8988T (cell line): ENCODE data around the gene CALCOCO1.
"Not testable (repeated sequence)": the region's sequence is repeated elsewhere in the genome, so short reads cannot be mapped to it uniquely, and the experiment has no call there.

ENCODE experiments used
- DNase-seq: peaks from one replicate; pipeline ENCODE4 v3.0.0; 2011

Gene CALCOCO1

DNA sequence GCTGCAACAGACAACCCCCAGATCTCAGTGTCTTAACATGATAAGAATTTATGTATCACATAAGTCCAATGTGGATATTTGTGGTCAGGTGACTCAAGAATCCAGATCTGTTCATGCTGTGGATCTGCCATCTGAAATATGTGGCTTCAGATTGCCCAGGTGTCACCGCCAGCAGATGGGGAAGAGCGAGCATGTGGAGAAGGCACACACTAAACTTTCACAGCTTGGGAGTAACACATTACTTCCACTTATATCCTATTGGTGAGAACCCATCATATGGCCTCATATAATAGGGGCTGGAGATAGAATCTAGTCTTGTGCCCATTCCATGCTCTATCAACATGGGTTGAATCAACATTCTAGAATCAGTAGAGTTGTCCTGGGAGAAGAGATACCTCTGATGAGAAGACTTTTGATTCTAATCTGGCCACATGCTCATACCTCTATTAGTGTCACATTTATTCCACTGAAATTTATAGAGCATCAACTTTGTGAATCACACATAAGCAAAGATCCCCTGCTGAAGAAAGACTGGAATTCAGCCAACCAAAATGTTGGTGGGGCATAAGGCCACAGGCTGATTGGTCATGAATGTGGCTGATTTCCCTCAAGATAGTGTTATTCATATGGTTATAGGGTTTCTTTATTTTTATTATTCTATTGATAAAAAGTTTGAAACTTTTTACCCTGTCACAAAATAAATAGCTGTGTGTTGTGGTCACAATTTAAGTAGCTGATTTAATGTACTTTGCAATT is 6.0 kb upstream of the CALCOCO1 start:
- no peak for DNase-seq

DNA sequence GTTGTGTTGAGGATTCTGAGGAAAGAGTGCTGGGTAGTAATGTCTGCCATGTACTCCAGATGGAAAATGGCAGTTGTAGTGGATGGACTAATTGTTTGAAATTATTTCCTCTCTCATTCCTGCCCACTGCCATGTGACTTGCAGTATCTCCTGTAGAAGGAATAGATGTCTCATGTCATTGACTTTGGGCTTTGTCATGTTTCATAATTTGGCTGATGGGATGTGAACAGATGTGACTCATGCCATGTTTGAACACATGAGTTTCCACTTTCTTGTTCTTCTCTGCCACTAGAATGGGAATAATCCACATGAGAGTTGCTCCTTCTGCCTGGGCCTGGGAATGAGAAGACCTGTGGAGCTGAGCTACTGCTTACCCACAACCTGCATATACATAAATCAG is 2.4 kb upstream of the CALCOCO1 start:
- DNase-seq: no peak

DNA sequence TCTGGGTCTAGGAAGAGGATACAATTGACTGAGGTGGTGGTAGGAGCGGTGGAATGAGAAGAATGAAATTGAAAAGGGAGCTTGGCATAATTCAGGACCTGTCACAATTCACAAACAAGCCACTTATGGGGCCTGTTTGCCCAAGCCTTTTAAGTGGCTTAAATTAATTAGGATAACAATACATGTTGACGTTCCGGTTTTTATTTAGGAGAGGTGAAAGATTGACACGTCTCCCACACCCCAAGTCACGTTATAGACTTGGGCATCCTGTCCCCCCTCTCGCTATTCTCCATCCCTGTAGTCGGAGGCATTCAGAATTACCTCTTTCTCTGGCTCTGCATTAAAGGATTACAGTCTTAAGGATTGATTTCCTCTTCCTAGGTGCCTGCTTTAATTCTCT is 954 bp upstream of the CALCOCO1 start:
- no peak for DNase-seq

DNA sequence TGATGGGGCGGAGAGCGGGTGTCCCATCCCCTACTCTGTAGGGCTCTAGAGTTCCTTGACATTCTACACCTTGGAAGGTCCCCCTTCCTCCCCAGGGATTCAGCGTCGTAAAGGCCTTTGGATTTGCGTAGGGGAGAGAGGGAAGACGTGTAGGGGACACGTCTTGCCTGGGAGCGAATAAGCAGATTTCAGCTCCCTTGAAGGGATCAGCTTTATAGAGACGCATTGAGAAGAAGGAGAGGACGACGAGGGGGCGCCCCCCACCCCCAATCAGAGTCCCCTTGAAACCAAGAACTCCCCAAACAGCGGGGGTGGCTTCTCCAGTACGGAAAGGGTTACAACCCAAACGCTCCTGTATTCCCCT is 324 bp downstream of the CALCOCO1 start:
- DNase-seq: no peak

DNA sequence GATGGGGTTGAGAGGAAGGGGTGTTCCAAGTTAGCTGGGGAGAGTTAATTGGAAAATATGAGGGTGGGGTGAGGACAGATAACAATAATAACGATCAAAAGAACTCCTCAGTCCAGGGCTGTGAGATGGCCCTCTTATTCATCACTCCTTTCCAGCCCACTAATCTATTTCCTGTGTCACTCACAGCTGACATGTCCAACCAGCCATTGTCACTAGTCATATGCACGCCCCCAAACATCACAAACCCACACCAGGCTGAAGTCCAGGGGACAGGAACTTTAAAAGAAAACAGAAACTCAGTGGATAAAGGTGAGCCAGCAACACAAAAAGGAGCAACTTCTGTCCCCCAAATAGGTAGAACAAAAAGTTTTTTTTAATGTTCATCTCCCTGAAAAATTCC is 911 bp downstream of the CALCOCO1 start:
- DNase-seq: no peak

DNA sequence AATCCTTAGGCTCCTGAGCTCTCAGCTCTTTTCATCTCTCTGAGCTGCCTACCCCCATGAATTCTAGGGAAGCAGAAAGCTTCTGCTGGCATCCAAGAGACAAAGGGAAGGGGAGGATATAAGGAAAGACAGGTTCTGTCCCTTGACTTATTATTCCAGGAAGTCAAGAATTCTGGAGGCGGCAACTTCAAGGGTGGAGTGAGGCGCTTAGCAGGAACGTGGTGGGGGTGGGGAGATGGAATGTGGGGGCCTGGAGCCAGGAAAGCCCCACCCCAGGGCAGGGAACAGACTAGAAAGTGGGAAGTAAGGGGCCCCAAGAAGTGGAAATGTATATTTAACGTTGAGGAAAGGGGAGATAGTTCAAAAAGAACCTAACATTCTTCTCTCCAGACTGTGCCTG is 1.4 kb downstream of the CALCOCO1 start:
- no peak for DNase-seq

DNA sequence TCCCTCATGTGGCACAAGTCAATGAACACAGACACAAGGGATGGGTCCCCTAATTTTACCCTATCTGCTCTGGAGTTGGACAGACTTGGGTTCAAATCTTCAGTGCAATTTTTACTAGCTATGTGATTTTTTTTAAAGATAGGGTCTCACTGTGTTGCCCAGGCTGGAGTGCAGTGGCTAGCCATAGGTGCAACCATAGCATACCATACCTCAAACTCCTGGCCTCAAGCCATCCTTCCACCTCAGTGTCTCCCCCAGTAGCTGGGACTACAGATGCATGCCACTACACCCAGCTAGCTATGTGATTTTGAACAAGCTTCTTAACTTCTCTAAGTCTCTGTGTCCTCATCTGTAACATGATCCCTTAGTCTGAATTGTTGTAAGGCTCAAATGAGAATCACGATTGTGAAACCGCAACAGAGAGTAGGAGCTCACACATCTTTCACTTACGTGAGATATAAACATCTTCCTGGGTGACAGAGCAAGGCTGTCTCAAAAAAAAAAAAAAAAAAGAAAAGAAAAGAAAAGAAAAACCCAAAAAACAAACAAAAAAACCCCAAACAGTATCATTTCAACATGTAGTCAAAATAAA is 4.7 kb downstream of the CALCOCO1 start:
- DNase-seq: no peak

DNA sequence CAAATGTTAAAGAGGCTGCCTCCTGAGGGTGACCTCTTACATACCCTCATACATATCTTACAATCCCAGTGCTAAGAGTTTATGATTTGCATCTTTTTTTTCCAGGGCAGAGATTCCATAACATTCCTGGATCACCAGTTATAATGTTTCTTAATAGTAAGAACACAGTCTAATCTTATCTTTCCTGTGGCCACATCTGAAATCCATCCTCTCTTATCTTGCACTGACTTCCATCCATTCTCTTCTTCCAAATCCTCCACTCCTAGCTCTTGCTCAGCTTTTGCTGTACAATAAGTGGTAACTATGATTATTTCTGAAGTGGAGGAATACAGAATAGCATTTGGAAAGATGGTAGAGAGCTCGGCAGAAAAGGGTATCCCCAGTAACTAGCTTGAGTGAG is 6.3 kb downstream of the CALCOCO1 start:
- no peak for DNase-seq

DNA sequence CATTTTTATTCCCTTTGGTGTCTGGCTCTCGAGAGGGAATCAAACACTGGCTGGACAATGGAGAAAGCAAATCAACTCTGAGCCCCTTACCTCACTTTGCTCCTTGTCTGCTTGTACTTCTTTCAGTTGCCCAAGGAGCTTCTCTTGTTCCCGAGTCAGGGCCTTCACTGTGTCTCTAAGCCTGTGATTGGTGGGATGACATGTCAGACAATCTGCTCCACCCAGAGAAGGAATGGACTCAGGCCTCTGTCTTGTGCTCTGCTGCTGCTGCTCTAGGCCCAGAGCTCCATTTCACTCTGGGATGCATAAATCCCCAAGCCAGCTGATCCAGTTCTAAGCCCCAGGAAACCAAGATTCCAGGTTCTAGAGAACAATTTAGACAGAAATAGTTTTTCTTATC is 7.6 kb downstream of the CALCOCO1 start:
- no peak for DNase-seq

DNA sequence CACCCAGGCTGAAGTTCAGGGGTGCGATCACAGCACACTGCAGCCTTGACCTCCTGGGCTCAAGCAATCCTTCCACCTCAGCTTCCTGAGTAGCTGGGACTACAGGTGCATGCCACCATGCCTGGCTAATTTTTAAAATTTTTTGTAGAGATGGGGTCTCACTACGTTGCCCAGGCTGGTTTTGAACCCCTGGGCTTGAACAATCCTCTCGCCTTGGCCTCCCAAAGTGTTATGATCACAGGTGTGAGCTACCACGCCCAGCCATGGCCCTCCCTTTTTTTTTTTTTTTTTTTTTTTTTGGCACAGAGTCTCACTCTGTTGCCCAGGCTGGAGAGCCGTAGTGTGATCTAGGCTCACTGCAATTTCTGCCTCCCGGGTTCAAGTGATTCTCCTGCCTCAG is 8.7 kb downstream of the CALCOCO1 start:
- DNase-seq: not testable (repeated sequence)

DNA sequence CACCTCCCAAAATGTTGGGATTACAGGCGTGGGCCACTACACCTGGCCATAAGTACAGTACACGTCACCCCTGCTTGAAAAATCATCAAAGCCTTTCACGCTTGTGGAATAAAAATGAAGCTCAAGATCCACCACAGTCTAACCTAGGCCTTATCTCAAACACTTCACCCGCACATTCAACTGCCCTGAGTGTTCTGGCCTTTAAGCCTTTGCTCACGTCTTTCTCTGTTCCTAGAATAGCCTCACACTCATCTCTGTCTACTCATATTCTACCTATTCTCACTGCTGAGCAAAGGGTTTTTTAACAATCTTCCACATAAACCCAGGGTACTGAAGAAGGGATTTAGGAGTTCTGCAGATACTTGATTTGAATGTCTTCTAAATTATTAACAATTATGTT is 9.9 kb downstream of the CALCOCO1 start:
- DNase-seq: no peak

DNA sequence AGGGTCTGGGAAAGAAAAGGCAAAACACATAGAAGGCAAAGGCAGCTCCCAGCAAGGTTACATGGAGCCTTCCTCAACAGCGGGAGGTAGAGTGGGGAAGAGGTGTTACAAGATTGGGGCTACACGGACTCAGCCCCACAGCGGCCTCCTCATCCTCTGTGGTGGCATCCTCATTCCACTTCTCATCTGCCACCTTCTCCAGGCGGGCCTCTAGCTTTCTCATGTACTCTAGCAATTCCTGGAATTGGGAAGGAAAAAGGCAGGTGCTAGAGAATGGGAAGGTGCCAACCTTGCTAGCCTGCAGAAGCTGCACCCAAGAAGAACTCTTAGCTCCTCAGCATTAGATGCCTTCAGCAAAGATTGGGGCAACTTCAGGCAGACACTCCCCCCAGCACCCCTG is 13.2 kb downstream of the CALCOCO1 start:
- no peak for DNase-seq

DNA sequence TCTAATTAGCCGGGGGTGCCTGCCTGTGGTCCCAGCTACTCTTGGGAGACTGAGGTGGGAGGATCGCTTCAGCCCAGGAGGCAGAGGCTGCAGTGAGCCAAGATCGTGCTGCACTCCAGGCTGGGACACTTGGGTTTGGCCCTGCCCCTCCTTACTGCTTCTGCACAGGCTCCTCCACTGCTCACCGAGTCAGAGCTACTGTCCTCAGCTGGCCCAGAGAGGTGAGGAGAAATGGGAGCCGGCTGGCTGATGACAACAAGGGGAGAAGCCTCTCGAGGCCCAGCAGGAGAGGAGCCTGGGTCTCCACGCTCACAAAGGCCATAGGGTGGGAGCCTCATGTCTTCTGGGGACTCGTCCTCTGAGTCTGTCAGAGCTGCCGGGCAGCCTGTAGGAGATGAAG is 13.7 kb downstream of the CALCOCO1 start:
- no peak for DNase-seq

DNA sequence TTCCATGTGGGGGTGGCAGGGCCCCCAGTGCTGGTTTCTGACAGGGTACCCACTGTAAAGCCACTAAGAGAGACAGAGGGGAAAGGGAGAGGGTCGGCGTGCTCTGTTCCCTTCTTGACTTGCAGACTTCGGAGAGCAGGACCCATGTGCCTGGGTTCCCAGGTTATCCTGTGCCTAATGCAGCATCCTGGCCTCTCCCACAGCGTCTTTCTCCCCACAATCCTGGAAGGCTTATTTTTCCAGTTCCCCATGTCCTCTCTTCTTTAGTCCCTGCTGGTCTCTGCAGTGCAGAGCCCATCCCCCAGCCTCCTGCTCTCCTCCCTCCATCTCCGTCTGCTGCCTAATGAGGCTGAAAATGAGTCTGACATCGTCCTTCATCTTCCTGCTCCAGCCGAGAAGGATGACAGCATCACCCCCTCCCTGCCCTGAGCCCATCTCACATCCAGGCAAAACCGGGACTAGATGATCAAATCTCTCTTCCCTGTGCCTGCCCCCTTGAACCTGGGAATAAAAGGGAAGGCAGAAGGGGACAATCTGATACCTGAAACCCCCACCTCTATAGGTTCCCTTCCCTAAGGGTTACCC is 15.1 kb downstream of the CALCOCO1 start:
- DNase-seq: no peak

DNA sequence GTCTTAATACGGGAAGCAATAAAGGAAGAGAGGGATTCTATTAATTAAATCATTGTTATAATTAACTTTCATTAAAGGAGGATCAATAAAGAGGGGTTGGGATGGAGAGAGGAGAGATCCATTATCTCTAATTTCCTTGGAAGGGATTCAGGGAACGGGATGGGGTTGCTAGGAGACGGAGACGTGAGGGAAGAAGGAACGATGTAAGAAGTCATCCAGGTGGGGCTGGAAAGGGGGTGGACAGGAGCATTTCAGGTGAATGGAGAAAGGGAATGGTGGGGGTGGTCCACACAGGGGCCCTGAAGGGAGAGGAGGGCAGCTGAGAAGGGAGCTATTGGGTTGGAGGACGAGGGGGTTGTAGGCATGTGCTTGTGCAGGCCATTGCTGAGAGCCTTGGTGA is 17.2 kb downstream of the CALCOCO1 start:
- no peak for DNase-seq

DNA sequence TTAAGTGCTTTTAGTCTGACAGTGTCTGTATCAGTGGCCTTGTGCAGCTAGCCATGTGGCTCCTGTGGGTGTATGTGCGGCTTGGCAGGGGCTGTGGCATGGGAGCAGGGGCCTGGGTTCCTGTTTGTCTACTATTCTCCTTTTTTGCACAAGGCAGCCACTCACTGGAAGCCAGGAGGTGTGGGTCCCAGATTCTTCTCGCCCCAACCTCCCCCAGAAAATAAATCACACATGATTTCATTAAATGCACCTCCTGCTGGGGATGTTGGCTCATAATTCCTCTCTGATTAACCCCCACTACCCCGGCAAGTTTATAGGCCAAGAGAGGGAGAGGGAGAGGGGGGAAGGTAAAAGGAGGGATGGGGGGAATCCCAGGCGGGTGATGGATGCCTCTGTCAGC is 17.6 kb downstream of the CALCOCO1 start:
- DNase-seq: no peak

DNA sequence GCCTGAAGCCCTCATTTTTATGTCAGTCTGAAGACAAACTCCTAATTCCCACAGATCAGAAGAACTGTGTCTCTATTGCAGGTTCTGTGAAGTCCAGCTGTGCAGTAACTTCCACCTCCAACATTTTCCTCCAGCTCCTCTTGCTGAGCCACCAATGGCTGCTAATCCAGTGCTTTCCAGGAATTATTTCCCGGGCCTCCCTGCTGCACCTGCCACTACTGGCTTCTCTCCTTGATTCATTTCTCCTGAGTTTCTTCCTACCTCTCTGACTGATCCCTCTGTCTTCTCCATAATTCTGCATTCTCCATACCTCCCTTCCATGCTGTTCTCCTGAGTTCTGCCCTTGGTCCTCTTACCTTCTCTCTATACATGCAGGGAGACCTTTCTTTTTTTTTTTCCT is 21.2 kb downstream of the CALCOCO1 start:
- no peak for DNase-seq

DNA sequence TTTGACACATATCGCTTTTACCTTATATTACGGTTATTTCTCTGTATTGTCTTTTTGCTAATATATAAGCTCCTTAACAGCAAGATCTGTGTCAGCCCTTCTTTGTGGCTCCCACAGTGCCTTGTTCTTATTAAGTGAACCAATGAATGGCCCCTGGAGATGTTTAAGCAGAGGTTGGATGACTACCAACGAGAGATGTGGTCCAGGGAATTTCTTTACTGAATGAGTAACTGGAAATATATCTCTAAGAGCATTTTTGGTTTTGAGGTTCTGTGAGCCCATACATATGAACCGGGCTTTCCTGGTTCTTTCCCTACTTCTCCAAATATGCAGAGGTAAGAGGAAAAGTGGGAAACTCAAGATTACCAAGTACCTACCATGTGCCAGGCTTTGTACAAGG is 23.5 kb downstream of the CALCOCO1 start:
- DNase-seq: no peak

DNA sequence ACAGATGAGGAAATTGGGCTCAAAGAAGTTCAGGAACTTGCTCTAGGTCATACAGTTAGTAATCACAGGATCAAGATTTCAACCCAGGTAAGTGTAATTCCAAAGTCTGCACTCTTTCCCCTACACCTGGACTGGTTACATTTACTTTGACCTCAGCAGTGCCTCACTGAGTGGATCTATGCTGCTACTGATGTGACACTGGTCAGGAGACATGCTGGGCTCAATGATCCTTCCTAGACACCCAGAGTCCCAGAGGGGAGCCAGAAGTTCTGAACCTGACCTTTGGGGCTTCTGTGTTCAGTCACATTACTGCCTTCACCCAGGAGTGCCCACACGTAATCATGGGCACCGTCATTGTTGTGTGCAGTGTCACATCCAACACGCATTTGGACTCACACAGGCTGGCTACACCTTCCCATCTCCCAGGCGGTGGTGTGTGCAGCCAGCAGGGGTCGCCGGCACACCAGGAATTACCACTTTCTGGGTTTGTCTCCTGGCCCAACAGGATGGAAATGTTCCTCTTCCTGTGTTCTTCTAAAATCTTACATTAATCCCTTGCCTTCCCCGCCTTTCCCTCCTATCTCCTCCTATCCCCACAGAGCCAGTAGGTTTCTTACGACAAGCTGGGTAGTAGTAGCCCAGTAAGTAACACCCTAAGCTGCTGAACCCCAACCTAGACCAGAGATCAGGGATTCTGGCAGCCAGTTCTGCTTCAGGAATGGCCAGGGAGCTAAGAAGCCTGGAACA is 25.6 kb downstream of the CALCOCO1 start:
- DNase-seq: peak; percentile 65

DNA sequence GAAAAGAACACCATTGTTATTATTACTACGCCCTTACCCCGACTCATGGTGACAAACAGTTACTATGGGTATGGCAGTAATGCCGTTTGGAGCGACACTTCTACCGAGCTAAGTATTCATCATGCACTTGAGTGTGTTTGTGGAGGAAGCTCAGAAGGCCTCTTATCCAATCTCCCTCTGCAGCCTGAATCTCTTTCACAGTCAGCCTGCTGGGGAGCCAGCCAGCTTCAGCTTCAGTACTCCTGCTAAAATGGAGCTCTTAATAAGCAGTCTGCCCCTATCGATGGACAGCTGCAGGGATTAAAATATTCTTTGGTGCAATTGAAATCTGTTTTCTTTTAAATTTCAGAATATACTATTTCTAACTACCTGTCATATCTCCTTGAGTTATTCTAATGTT is 26.7 kb downstream of the CALCOCO1 start:
- no peak for DNase-seq

DNA sequence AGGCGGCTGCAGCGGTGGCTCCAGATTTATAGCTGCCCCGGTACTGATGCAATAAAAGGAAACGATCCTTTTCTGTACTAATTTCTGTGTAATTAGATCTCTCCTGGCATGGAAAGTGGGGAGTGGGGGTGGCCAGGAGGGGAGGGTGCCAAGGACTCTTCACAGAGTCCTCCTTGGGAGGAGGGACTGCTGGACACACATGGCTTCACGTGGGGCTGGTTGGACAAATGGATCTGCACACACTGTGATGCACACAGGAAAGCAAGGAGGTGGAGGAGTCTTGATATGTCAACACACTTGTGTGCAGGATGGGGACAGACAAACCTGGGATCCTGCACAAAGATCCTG is 27.6 kb downstream of the CALCOCO1 start:
- DNase-seq: no peak

DNA sequence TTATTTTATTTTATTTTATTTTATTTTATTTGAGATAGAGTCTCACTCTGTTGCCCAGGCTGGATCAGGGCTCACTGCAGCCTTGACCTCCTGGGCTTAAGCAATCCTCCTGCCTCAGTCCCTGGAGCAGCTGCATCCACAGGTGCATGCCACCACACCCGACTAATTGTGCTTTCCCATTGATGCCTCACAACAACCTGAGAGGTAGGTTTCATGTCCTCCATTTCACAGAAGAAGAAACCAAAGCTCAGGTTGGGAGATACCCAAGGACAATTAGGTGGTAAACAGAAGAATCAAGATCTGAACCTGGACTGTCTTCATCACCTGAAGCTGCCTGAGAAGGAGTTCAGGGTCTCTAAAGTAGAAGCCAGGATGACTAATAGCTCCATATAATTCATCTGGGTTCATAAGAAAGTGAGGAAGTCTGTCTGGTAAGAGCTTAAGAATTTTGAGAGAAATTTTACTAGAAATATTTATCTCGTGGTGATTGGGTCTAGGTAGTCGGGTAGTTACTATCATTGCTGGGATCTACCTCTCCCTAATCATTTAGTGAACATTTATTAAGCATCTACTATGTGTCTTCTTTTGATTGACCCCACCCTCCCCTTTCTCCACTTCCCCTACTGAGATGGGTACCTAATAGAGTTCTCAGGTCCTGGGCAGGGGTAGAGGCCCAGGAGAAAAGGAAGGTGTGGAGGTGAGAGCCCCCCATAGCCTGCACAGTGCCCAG is 28.1 kb downstream of the CALCOCO1 start:
- no peak for DNase-seq

DNA sequence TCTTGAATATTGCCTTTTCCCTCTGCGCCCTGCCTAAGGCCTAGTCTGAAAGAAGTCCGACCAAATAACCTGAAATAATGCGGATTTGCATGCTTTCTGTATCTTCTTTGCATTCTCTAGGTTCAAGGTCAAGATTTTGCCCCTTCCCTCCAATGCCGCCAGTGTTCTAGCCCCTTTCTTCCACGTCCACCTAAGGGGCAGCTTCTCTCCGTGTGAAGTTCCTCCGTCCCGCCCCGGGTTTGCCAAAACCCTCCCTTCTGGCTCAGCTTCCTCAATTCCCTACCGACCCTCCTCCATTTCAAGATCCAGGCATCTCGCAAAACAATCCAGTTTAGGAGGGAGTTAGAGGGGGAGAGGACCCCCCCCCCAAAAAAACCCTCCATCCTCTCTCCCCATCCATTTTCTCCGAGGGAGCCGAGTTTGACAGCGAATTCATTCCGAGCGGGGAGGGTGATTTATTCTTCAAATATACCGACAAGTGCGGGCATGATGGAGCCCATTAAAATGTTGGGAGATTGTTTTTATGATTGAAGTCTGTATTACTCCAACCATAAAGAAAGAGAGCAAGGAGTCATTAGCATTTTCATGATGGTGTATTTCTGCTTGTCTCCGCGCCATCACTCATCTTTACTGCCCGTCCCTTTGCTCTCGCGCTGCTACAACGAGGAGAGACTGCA is 30.5 kb downstream of the CALCOCO1 start:
- no peak for DNase-seq
